ENCODE data around the gene TMTC3. TPM values are rescaled to one million over a fixed set of nuclear protein-coding genes. Genes with fewer than 3 reads are reported as not detected.

TMTC3 gene
- 24.8 and 37.4 TPM in 2 replicates for total RNA-seq

DNA sequence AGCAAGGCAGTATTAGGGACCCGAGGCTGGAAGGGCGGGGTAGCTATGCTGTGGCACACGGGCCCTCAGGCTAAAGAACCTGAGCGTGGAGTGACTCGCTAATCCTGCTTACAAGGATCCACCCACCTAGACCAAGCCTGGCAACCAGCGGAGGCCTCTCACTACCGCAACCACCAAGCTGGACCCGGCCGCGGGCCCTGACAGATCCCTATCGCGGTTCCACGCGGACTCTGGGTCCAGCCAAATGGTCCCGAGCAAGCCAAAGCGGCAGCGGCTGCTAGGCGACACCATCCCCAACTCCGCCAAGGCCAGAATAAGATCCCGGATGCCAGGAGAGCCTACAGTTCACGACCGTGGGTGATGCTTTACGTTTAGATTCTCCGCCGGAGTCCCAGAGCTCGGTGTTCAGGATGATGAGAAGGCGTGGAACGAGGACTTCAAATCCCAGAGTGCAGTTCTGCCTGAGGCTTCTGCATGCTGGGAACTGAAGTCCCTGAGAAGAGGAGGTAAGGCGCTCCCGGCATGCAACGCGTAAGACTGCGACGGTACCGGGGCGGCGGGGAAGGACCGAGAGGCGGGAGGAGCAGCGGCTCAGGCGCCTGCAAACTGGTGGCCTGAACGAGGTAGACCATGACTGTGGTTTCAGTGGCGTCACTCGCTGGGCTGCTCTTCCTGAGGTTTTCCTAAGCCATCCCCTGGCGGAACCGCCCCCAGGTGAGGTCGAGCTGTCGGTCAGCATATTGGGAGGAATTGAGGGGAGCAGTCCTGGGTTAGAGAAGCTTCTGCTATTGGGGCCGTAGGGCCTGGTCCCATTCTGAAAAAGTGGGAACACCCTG, at the start of gene TMTC3, which contains the start of gene CEP290:
Gene TMTC3 (plus strand): TSS at position 534 of the 836 bp plus-strand sequence. CDS start 6,009 bp downstream, outside the sequence.
Gene CEP290 (minus strand): TSS at position 315 of the 836 bp plus-strand sequence. CDS start 781 bp downstream, outside the sequence.

Other genes starting within 250 kb of the TMTC3 start
- gene C12orf50, start 112.9 kb upstream of the TMTC3 start, total RNA-seq = not detected in 2 replicates
- 5.8 and 9.9 TPM in 2 replicates for gene CEP290, start 219 bp upstream of the TMTC3 start, total RNA-seq